SK-N-MC (cell line): Measurements from ENCODE around the gene ADGRG3.

ENCODE experiments used
- DNase-seq: peaks from one replicate; pipeline ENCODE4 v3.0.0-alpha.2; 2011; ENCODE audit warnings: low read depth, low spot score
- H3K27ac ChIP-seq: fragments of 200-600 bp; sonication (generic); 2 replicates; pipeline ENCODE4 v1.5.1; 2016; ENCODE audit warnings: mixed run types
- H3K36me3 ChIP-seq: fragments of 200-600 bp; sonication (generic); 2 replicates; pipeline ENCODE4 v1.6.1; 2017; ENCODE audit warnings: antibody characterized with exemption, low read length, mixed read lengths; ENCODE audit not compliant: insufficient read depth
- H3K4me3 ChIP-seq: fragments of 200-600 bp; sonication (generic); 2 replicates; pipeline ENCODE4 v1.5.1; 2016
- H3K9ac ChIP-seq: fragments of 200-600 bp; sonication (generic); 2 replicates; pipeline ENCODE4 v1.8.0; 2017; ENCODE audit warnings: mixed run types, mixed read lengths; ENCODE audit not compliant: insufficient read length
- H3K9me3 ChIP-seq: fragments of 200-600 bp; sonication (generic); 2 replicates; pipeline ENCODE4 v1.6.1; 2017; ENCODE audit warnings: low read depth, mild to moderate bottlenecking, antibody characterized with exemption, low read length, moderate library complexity, mixed read lengths
- EZH2 ChIP-seq: fragments of 200-600 bp; sonication (generic); IDR thresholded peaks from one replicate; pipeline ENCODE4 v1.6.1; 2017; ENCODE audit warnings: antibody characterized with exemption
- FOXP2 ChIP-seq: optimal IDR thresholded peaks from 2 replicates; pipeline ENCODE3; 2011; ENCODE audit warnings: mild to moderate bottlenecking, moderate library complexity; ENCODE audit not compliant: insufficient read depth; ENCODE audit errors: extremely low read length, control extremely low read depth
- POLR2AphosphoS5 ChIP-seq: IDR thresholded peaks from 2 replicates; pipeline ENCODE4 v1.6.1; 2012; ENCODE audit warnings: mild to moderate bottlenecking, low read depth, low read length, borderline replicate concordance

Gene ADGRG3

DNA sequence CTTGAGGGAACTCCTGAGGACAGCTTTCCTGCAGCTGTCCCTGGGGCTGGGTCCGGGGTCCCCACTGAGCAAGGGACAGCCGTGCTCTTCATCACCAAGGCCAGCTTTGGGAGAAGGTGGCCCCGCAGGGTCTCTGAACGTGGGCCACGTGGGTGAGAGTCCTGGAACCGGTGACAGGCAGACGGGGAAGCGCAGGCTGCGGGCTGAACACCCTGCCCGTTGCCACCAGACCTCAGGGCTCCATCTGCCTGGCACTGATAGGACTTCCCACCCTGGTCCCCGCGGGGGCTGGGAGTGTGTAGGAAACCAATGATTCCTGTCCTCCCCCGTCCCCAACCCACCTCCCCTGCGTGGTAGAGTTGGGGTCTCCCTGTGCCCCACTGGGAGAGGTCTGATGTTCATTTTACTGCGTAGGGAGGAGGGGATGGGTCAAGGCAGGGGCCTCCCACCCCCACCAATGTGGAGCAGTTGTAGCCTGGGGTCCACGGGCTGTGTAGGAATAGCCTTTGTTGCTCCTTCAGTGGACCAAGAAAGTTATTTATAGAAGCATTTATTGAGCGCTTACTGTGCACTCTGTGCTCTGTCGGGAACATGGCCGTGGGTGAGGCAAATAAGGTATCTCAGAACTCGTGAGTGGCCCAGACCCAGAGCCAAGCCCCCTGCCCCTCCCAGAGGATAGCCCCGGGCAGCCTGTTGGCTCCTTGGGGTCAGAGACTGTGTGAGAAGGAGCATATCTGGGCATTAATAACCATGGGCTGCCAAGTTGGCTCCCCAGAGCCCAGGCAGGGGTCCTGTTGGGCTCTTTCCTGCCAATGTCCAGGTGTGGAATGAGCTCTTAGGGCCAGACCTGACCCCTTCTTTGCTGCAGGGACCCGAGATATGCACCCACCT lies 38.3 kb upstream of the ADGRG3 start:
- Histone ChIP-seq H3K9me3 (no peaks in the 10 kb centered on the region), H3K4me3 (no peak overlapping the region), H3K36me3 (no peaks in the 10 kb centered on the region), H3K9ac (no peak overlapping the region), H3K27ac (no peak overlapping the region)
- DNase-seq: no peak
- TF ChIP-seq FOXP2 (no peak), EZH2 (no peak), POLR2AphosphoS5 (no peak)

GRCh38 chr16:57630407-57630797 lies 37.7 kb upstream of the ADGRG3 start:
- Histone ChIP-seq H3K4me3 (no peak overlapping the region), H3K27ac (no peak overlapping the region), H3K36me3 (no peaks in the 10 kb centered on the region), H3K9me3 (no peaks in the 10 kb centered on the region), H3K9ac (no peak overlapping the region)
- TF ChIP-seq FOXP2 (no peak), EZH2 (no peak), POLR2AphosphoS5 (no peak)
- no peak for DNase-seq

DNA sequence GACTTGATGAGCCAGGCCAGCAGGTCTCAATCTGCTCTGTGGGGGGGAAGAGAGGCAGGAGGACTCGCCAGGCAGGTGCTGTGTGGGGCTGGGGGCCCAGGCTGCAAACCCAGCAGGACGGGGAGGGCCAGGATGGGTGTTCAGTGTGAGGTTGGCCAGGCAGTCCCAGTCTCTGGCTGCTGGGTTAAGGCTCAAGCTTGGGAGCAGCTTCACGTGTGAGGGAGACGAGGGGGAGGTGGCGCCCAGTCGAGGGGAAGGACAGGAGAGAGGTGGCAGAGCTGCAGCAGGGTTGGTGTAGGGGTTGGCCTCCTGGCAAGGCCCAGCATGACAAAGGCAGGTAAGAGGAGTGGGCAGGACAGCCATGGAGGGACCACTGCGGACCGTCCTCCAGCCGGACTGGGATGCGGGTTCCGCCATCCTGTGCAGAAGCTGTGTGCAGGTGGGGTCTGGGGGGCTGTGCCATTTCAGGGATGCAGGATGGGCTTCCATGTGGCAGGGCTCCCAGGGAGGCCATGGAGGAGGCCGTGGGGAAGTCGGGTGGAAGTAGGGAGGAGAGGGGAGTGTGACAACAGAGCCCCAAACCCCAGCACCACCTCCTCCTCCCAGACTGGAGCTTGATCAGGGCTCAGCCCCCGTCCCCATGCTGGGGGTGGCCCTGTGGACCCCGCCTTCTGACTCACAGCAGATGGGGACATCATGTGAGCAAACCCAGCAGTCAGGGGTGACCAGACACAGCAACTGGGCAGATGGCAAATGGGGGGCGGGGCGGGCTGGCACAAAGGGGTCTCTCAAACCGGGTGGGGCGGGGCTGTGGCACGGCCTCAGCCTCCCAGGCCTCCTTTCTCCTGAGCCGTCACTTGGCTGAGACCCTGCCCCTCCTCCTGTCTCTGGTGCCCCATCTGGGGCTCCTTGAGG lies 36.9 kb upstream of the ADGRG3 start:
- no peaks in the 10 kb centered on the region for H3K9me3 ChIP-seq
- H3K4me3 ChIP-seq: no peak overlapping the region
- no peaks in the 10 kb centered on the region for H3K36me3 ChIP-seq
- no peak overlapping the region for H3K9ac ChIP-seq
- H3K27ac ChIP-seq: no peak overlapping the region
- DNase-seq: no peak
- TF ChIP-seq EZH2 (no peak), POLR2AphosphoS5 (no peak), FOXP2 (no peak)

GRCh38 chr16:57632568-57632967 lies 35.5 kb upstream of the ADGRG3 start:
- Histone ChIP-seq H3K36me3 (no peaks in the 10 kb centered on the region), H3K4me3 (no peak overlapping the region), H3K27ac (no peak overlapping the region), H3K9ac (no peak overlapping the region), H3K9me3 (no peaks in the 10 kb centered on the region)
- TF ChIP-seq EZH2 (no peak), FOXP2 (no peak), POLR2AphosphoS5 (no peak)
- no peak for DNase-seq

DNA sequence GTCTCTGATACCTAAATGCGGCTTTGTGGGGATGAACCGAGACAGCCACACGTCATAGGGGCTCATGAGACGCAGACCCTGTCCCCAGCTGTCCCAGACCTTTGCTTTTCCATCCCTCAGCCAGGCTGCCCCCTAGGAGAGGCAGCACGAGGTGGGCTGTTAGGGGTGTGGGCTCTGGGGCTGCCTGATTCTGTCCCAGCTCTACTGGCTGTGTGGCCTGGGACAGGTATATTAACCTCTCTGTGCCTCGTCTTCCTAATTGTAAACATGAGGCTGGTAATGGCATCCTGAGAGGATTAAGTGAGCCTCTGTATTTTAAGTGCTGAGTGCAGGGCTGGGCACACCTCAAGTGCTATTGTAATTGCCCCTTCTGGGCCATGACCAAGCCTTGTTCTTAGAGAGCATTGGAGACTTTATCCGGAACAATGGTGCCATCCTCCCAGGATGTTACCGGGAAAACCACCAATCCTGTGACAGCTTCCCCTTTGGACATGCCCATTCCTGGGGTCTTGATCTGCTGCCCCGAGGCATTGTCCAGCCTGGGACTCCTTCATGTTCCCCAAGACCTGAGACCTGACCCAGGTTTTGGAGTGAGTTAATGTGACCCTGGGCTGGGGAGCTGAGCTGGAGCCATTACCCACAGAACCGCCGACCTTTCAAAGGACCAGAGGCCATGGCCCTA lies 34.6 kb upstream of the ADGRG3 start:
- H3K36me3 ChIP-seq: no peaks in the 10 kb centered on the region
- H3K4me3 ChIP-seq: no peak overlapping the region
- no peak for DNase-seq
- H3K27ac ChIP-seq: no peak overlapping the region
- no peak overlapping the region for H3K9ac ChIP-seq
- TF ChIP-seq EZH2 (no peak), POLR2AphosphoS5 (no peak), FOXP2 (no peak)
- no peaks in the 10 kb centered on the region for H3K9me3 ChIP-seq

- no peak for DNase-seq
- TF ChIP-seq EZH2 (no peak), FOXP2 (no peak), POLR2AphosphoS5 (no peak)
Observed at GRCh38 chr16:57634171-57634570, 33.9 kb upstream of the ADGRG3 start.

GRCh38 chr16:57635266-57636097 lies 32.6 kb upstream of the ADGRG3 start:
- Histone ChIP-seq H3K9me3 (no peaks in the 10 kb centered on the region), H3K9ac (no peak overlapping the region), H3K36me3 (no peaks in the 10 kb centered on the region), H3K27ac (no peak overlapping the region), H3K4me3 (no peak overlapping the region)
- no peak for DNase-seq
- TF ChIP-seq EZH2 (no peak), POLR2AphosphoS5 (no peak), FOXP2 (no peak)

More at GRCh38 chr16:57634171-57634570, 33.9 kb upstream of the ADGRG3 start:
- Histone ChIP-seq H3K4me3 (no peak overlapping the region), H3K9ac (no peak overlapping the region), H3K27ac (no peak overlapping the region), H3K36me3 (no peaks in the 10 kb centered on the region), H3K9me3 (no peaks in the 10 kb centered on the region)
